ENCODE results near the gene ADORA3. TPM values are rescaled to one million over a fixed set of nuclear protein-coding genes. Genes with fewer than 3 reads are reported as not detected.

ADORA3 gene
- total and polyA plus RNA-seq, 10 of the 15 experiments (the other 5 are each of a cell fraction or from before 2014, with no cell fraction given) = 0.14 to 0.29 (median 0.18) TPM; not detected in 2

GRCh38 chr1:111474521-111474920 is 28.9 kb downstream of the ADORA3 start:
- no peak overlapping the region for H3K4me3 ChIP-seq
- RAD21 ChIA-PET (ENCODE audit: unreplicated experiment) = interaction anchor here (0.8 to 5.5 kb wide), 2 partner anchors 26 to 32 kb away, joined by 3 to 48 read pairs; partner anchors contain the start of gene WDR77
- FAIRE-seq = no peak

More at GRCh38 chr1:111474521-111474920, 28.9 kb downstream of the ADORA3 start:
- H3K27me3 ChIP-seq (replicated peaks in 1 of 2; ENCODE audit: control insufficient read depth in 2 of 2, insufficient read depth in 2 of 2, low read length in 1 of 2) = no peaks in the 10 kb centered on the region
- TF ChIP-seq ZNF207 (IDR thresholded peaks at IDR 0.05; ENCODE audit: borderline replicate concordance) (no peak), HDGF (IDR thresholded peaks at IDR 0.05) (no peak), IKZF2 (IDR thresholded peaks at IDR 0.05) (no peak), EP300 (IDR thresholded peaks at IDR 0.05; ENCODE audit: borderline replicate concordance in 1 of 2, control insufficient read depth in 1 of 2, low read depth in 2 of 2, low read length in 2 of 2) (no peak), YBX1 (IDR thresholded peaks at IDR 0.05) (no peak), TCF12 (IDR thresholded peaks at IDR 0.05; ENCODE audit: low read depth, low read length) (no peak), RCOR1 (conservative IDR thresholded peaks at IDR 0.05; ENCODE audit: low read depth, low read length) (no peak), SRF (IDR thresholded peaks at IDR 0.05; ENCODE audit: low read depth in 2 of 2, low read length in 2 of 2) (no peak), PML (IDR thresholded peaks at IDR 0.05; ENCODE audit: low read length) (no peak), SREBF1 (IDR thresholded peaks at IDR 0.05; ENCODE audit: low read length) (no peak), ZBTB11 (CRISPR knock-in tag; IDR thresholded peaks at IDR 0.05) (no peak), JUND (IDR thresholded peaks at IDR 0.05; ENCODE audit: low read depth, low read length) (no peak), TAF1 (IDR thresholded peaks at IDR 0.05; ENCODE audit: borderline replicate concordance, low read depth, low read length) (no peak), NR2F1 (conservative IDR thresholded peaks at IDR 0.05) (no peak), RFX5 (IDR thresholded peaks at IDR 0.05; ENCODE audit: low read depth, low read length) (no peak), EZH2 (IDR thresholded peaks at IDR 0.05; ENCODE audit: borderline replicate concordance, control insufficient read depth, low read depth, low read length) (no peak), CREB1 (IDR thresholded peaks at IDR 0.05; ENCODE audit: low read depth) (no peak), BACH1 (IDR thresholded peaks at IDR 0.05; ENCODE audit: borderline replicate concordance) (no peak)
- H3K4me1 ChIP-seq (ENCODE audit: control insufficient read depth, insufficient read depth, low read length) = peaks cover 43% of the 10 kb centered on the region
- H3K79me2 ChIP-seq (ENCODE audit: control insufficient read depth, insufficient read depth, low read length) = no peaks in the 10 kb centered on the region
- no peaks in the 10 kb centered on the region for H4K20me1 ChIP-seq (ENCODE audit: control insufficient read depth, insufficient read depth)
- H2AFZ ChIP-seq (ENCODE audit: control insufficient read depth, low read depth, low read length) = no peak overlapping the region
- CTCF ChIA-PET = interaction anchor here (1.7 to 8.7 kb wide), 3 partner anchors 12 to 293 kb away, joined by 4 to 119 read pairs (median 59); no protein-coding TSS in a partner anchor
- H3K36me3 ChIP-seq (ENCODE audit: control insufficient read depth in 2 of 2, insufficient read depth in 2 of 2, low read length in 1 of 2) = 0 out of 4 replicates have a peak, but pooled peaks cover 0 to 3% of the 10 kb centered on the region in 2 experiments
- no TSS peak for BruUV-seq (replicated peaks)
- SMC1A ChIA-PET (ENCODE audit: uncharacterized antibody, unreplicated experiment) = interaction anchor here (0.9 to 12.1 kb wide), 5 partner anchors 24 to 228 kb away, joined by 3 to 128 read pairs (median 3); no protein-coding TSS in a partner anchor
- ATAC-seq (no peak), DNase-seq (ENCODE audit: low read depth, low spot score) (no peak)
- no peak overlapping the region for H3K9ac ChIP-seq (ENCODE audit: control insufficient read depth, insufficient read depth, low read length)
- intact Hi-C loops (cut with micrococcal nuclease; ENCODE audit: unreplicated experiment) (loop anchor here (10.0 kb wide), 2 partner anchors 60 to 250 kb away; partner anchors contain the start of gene CHI3L2), in situ Hi-C loops (cut with MboI) (no loop called here)
- no peak overlapping the region for H3K4me2 ChIP-seq (ENCODE audit: control insufficient read depth, insufficient read depth)
- H3K27ac ChIP-seq (ENCODE audit: control insufficient read depth, insufficient read depth) = no peak overlapping the region
- WGBS (ENCODE audit: insufficient coverage, insufficient replicate concordance, low lambda C conversion rate, missing lambda C conversion rate) = 98% methylated on average over 4 of the region's 4 CpGs
- no peaks in the 10 kb centered on the region; the same call in 2 of the 3 replicates for H3K9me3 ChIP-seq (replicated peaks; ENCODE audit: control insufficient read depth, insufficient read depth, low read length)
- POLR2A ChIA-PET = no interaction called here
